ENCODE measurements around the gene EPB41L1.

The EPB41L1 gene

DNA sequence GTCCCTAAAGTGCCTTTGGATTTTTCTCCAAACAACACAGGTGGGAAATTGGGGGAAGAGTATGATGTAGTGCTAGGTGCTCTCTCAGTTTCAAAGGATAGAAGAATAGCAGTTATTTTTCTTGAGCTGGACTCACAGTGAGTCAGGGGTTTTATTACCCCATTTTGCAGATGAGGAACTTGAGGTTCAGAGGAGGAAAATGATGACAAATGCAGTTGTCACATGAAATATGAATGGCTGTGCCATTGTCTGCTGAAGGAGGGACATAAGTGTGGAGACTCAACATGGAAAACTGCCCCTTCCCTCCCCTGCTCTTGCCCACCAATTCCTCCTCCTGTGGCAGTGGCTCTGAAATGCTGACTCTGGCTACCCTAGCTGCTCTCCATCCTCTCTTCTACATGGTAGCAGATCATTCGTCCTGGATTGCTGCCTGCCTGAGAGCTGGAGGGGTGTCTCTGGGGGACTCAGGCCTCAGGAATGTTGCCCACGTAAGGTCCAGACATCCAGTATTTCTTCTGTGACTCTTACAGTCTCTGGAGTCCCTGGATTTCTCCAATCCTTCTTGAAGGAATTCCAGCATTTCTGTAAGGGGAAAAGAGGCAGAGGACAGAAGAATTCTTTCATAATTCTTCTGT is 37.6 kb upstream of the EPB41L1 start:
- no peaks in the 10 kb centered on the region for H3K27me3 ChIP-seq (ENCODE audit: control insufficient read depth, insufficient read depth, low read length)
- H3K4me3 ChIP-seq (ENCODE audit: low read length), result no peak overlapping the region
- no peak overlapping the region for H3K27ac ChIP-seq (ENCODE audit: low read depth, low read length)
- H3K9ac ChIP-seq (ENCODE audit: low read length), result no peak overlapping the region
- H3K36me3 ChIP-seq (ENCODE audit: control insufficient read depth, insufficient read depth, low read length), result no peaks in the 10 kb centered on the region
- H3K4me1 ChIP-seq (ENCODE audit: control insufficient read depth, insufficient read depth, low read length), result no peaks in the 10 kb centered on the region

DNA sequence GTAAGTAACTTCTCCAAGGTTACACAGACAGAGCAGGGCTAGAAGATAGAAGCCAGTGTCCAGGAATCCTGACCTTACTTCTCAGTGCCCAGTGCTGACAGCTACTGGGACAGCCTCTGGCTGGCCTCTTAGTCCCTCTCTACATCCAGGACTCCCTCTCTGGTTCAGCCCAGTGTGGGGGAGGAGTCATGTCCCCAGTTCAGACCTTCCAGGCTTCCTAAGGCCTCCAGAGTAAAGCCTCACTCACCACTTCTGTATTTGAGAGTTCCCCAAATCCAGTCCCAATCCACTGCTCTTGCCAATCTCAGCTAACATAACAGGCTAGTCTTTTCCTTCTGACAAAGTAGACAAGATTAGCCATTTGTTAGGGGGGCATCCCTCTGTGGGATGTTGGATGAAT is 36.9 kb upstream of the EPB41L1 start:
- Histone ChIP-seq H3K9ac (ENCODE audit: low read length) (no peak overlapping the region), H3K27me3 (ENCODE audit: control insufficient read depth, insufficient read depth, low read length) (no peaks in the 10 kb centered on the region), H3K36me3 (ENCODE audit: control insufficient read depth, insufficient read depth, low read length) (no peaks in the 10 kb centered on the region), H3K4me3 (ENCODE audit: low read length) (no peak overlapping the region), H3K4me1 (ENCODE audit: control insufficient read depth, insufficient read depth, low read length) (no peaks in the 10 kb centered on the region), H3K27ac (ENCODE audit: low read depth, low read length) (no peak overlapping the region)

DNA sequence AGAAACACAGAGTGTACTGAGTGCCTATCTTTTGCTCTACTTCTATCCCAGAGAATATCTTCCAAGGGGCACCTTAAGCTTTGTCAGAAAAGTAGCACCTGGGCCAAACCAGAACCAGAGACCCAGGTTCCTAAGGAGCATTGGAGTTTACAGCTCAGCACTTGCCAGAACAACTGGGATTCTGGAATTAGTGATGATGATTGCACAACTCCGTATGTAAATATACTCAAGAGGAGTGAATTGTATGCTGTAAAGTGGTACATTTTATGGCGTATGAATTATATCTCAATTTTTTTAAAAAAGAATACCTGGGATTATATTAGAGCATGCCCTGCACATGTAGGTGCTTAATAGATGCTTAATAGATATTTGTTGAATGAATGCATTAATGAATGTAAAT is 36.2 kb upstream of the EPB41L1 start:
- Histone ChIP-seq H3K27ac (ENCODE audit: low read depth, low read length) (no peak overlapping the region), H3K9ac (ENCODE audit: low read length) (no peak overlapping the region), H3K27me3 (ENCODE audit: control insufficient read depth, insufficient read depth, low read length) (no peaks in the 10 kb centered on the region), H3K4me3 (ENCODE audit: low read length) (no peak overlapping the region), H3K4me1 (ENCODE audit: control insufficient read depth, insufficient read depth, low read length) (no peaks in the 10 kb centered on the region), H3K36me3 (ENCODE audit: control insufficient read depth, insufficient read depth, low read length) (no peaks in the 10 kb centered on the region)

DNA sequence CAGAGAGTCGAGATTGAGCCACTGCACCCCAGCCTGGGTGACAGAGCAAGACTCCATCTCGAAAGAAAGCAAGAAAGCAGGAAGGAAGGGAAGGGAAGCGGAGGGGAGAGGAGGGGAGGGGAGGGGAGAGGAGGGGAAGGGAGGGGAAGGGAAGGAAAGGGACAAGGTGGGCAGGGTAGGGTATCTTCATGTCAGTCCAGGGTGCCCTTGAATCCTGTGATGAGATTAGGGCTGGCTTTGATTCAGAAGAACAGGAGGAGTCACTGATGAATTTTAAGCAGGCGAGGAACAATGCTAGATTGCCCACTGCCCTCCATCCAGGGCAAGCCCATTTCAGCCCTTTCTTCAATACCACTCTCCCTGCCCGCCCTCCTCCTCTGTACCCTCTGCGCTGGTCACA is 35.0 kb upstream of the EPB41L1 start:
- no peak overlapping the region for H3K4me3 ChIP-seq (ENCODE audit: low read length)
- no peaks in the 10 kb centered on the region for H3K27me3 ChIP-seq (ENCODE audit: control insufficient read depth, insufficient read depth, low read length)
- no peak overlapping the region for H3K9ac ChIP-seq (ENCODE audit: low read length)
- H3K4me1 ChIP-seq (ENCODE audit: control insufficient read depth, insufficient read depth, low read length), result no peaks in the 10 kb centered on the region
- no peak overlapping the region for H3K27ac ChIP-seq (ENCODE audit: low read depth, low read length)
- H3K36me3 ChIP-seq (ENCODE audit: control insufficient read depth, insufficient read depth, low read length), result no peaks in the 10 kb centered on the region

DNA sequence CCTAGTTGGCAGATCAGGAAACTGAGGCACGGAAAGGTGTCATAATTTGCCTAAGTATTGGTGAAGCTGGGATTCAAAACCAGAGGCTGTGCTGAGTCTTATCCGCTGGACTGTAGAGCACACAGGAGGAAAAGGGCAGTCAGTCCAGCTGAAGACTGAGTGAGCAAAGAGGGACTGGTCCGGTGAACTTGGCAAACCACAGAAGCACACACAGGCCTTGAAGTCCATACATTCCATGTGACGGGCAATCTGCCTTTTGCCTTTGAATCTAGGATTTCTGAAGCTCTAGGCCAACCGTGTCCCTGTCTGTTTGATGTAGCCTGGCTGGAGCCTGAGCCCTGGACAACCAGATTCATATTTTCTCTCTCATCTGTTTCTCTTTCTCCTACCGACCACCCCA is 34.3 kb upstream of the EPB41L1 start:
- no peak overlapping the region for H3K27ac ChIP-seq (ENCODE audit: low read depth, low read length)
- H3K27me3 ChIP-seq (ENCODE audit: control insufficient read depth, insufficient read depth, low read length), result no peaks in the 10 kb centered on the region
- H3K4me1 ChIP-seq (ENCODE audit: control insufficient read depth, insufficient read depth, low read length), result no peaks in the 10 kb centered on the region
- H3K36me3 ChIP-seq (ENCODE audit: control insufficient read depth, insufficient read depth, low read length), result no peaks in the 10 kb centered on the region
- no peak overlapping the region for H3K4me3 ChIP-seq (ENCODE audit: low read length)
- H3K9ac ChIP-seq (ENCODE audit: low read length), result no peak overlapping the region

DNA sequence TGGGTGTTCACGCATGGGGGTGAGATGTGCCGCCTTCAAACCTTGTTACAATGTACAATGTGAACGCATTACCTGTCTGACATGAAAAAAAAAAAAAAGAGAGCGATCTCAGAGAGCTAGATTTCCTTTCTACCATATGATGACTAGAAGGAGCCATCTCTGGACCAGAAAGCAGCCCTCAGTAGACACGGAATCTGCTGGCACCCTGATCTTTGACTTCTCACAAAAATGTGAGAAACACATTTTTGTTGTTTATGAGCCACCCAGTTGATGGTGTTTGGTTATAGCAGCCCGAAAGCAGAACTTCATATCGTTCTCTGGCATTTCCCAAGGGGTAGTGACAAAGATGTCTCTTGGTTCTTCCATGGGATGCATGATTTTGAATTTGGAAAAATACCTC is 33.5 kb upstream of the EPB41L1 start:
- Histone ChIP-seq H3K9ac (ENCODE audit: low read length) (no peak overlapping the region), H3K36me3 (ENCODE audit: control insufficient read depth, insufficient read depth, low read length) (no peaks in the 10 kb centered on the region), H3K27ac (ENCODE audit: low read depth, low read length) (no peak overlapping the region), H3K4me1 (ENCODE audit: control insufficient read depth, insufficient read depth, low read length) (no peaks in the 10 kb centered on the region), H3K4me3 (ENCODE audit: low read length) (no peak overlapping the region), H3K27me3 (ENCODE audit: control insufficient read depth, insufficient read depth, low read length) (no peaks in the 10 kb centered on the region)

DNA sequence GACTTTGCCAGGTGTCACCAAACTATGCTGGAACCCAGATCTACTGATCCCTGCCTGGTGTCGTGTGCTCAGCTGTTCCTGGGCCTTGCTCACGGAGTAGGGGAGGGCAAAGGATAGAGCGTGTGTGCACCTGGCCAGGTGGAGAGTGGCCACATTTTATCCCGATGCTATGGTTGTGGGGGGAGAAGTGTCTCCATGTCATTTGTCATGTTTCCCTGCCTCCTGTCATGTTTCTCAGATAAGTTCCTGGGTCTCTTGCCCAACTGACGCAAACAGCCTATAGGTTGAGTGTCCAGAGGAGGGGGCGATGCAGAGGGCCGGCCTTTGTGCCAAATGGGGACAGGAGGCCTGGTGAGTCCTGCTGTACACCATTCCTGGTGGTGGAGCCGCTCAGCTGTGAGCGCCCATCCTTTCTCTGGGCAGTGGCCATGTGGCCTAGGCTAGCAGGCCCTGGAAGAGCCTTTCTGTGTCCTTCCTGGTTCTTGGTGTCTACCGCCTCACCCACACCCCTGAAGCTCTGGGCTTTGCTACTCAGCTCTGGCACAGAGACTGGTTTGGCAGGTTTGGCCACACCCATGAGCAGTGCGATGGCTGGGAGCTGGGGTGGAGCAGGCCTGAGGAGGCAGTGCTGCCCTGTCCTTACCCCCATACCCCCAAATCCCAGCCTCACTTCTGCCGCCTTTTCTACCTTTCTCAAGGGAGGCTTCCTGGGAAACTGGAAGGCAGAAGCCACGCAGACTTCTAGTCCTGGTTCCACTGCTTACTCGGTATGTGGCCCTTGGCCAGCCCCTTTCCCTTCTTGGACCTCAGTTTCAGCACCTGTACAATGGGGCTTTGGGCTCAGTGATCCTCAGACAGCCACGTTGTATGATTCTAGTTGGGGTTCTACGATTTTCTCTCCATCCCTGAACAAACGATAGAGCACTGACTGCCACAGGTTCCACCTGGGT is 32.3 kb upstream of the EPB41L1 start:
- no peaks in the 10 kb centered on the region for H3K27me3 ChIP-seq (ENCODE audit: control insufficient read depth, insufficient read depth, low read length)
- no peak overlapping the region for H3K9ac ChIP-seq (ENCODE audit: low read length)
- no peaks in the 10 kb centered on the region for H3K36me3 ChIP-seq (ENCODE audit: control insufficient read depth, insufficient read depth, low read length)
- H3K4me1 ChIP-seq (ENCODE audit: control insufficient read depth, insufficient read depth, low read length), result no peaks in the 10 kb centered on the region
- H3K4me3 ChIP-seq (ENCODE audit: low read length), result no peak overlapping the region
- H3K27ac ChIP-seq (ENCODE audit: low read depth, low read length), result no peak overlapping the region

DNA sequence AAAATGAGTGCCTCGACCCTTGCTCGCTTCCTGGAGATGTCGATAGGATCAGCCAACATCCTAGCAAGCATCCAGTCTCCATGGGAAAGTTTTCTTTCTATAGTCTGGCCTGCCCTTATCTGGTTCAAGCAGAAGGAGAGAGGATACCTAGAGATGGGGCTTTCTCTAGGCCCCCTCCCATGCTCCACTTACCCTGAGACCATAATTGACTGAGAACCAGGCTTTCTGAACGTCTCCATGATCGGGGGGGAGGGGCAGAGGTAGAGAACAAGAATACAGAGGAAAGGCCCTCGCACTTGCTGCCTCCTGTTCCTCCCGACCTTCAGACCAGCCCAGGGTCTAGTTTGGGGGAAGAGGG is 31.6 kb upstream of the EPB41L1 start:
- Histone ChIP-seq H3K9ac (ENCODE audit: low read length) (no peak overlapping the region), H3K36me3 (ENCODE audit: control insufficient read depth, insufficient read depth, low read length) (no peaks in the 10 kb centered on the region), H3K27ac (ENCODE audit: low read depth, low read length) (no peak overlapping the region), H3K4me1 (ENCODE audit: control insufficient read depth, insufficient read depth, low read length) (no peaks in the 10 kb centered on the region), H3K27me3 (ENCODE audit: control insufficient read depth, insufficient read depth, low read length) (no peaks in the 10 kb centered on the region), H3K4me3 (ENCODE audit: low read length) (no peak overlapping the region)

DNA sequence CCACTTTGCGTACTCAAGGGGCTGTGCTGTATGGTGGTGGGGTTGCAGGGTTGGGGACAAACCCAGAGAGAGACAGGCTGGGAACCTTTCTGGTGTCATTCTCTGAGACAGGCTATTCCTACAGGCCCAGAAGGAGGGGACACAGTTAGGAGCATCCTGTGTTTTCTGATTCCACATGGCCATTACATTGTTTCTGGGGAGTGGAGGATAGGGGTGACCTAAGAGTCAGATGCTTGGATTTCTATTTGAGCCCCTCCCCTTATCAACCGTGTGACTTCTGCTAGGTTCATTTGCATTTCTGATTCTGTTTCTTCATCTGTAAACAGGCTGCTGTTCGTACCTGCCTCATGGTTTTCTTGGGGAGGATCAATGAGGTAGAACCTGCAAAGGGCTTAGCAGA is 29.4 kb upstream of the EPB41L1 start:
- H3K36me3 ChIP-seq (ENCODE audit: control insufficient read depth, insufficient read depth, low read length), result no peaks in the 10 kb centered on the region
- no peaks in the 10 kb centered on the region for H3K27me3 ChIP-seq (ENCODE audit: control insufficient read depth, insufficient read depth, low read length)
- no peak overlapping the region for H3K27ac ChIP-seq (ENCODE audit: low read depth, low read length)
- no peak overlapping the region for H3K4me3 ChIP-seq (ENCODE audit: low read length)
- no peaks in the 10 kb centered on the region for H3K4me1 ChIP-seq (ENCODE audit: control insufficient read depth, insufficient read depth, low read length)
- no peak overlapping the region for H3K9ac ChIP-seq (ENCODE audit: low read length)

DNA sequence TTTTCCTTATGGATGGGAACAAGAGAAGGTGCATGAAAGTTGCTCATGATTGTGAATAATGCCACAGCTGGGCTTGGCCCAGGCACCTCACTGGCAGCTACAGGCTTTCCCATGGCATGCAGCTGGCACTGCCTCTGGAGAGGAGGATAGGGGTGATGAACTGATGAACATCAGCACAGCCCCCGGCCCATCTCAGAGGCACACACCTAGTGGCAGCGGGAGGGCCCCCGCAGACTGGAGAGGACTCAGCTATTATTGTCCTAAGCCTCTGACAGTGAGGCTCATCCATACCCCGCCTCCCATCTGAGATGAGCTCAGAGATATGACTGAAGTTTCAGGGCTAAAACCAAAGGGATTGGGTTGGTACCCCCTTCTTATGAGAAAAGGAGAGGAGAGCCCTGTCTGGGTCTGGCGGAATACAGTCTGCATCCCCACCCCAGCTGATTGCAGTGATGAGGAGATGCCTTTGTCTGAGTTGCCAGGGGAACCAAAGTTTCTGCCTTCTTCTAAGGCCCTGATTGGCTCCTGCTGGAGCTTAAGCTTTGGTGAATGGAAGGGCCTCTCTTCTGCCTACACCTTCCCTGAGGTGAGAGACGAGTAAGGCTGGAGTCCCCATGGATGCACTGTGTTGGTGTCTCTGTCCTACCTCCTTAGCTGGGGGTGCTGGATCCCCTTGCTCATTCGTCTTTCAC is 27.6 kb upstream of the EPB41L1 start:
- Histone ChIP-seq H3K9ac (ENCODE audit: low read length) (no peak overlapping the region), H3K4me3 (ENCODE audit: low read length) (no peak overlapping the region), H3K27ac (ENCODE audit: low read depth, low read length) (no peak overlapping the region)

DNA sequence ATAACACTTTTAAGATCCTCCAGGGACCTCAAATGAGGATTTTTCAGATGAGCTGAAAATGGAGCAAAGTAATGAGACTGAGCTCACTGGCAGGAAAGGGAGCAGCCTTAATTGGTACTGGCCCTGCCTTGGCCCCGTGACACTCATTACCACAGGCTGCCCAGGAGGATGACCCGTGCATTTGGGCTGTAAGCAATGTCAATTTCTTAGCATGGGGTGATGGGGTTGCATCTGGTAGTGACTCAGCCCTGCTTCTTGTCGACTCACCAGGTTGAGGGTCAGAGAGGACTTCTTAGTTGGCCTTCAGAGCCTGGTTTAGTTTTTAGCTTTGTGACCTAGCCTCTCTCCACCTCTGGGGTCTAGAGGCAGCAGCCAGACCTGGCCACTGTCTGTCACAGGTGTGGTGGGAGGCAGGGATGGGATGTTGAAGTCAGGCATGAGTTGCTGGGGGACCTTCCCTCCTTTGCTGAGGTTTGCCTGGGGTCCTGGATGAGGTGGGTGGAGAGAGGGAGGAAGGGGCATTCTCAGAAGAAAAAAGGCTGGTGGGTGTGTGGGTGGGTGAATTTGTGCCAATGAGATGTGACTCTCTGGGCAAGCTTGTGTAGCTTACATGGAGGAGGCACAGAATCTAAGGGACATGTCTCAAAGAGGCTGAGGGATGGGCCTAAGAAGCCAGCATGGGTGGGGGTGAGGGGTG is 25.9 kb upstream of the EPB41L1 start:
- Histone ChIP-seq H3K27ac (ENCODE audit: low read depth, low read length) (no peak overlapping the region), H3K27me3 (ENCODE audit: control insufficient read depth, insufficient read depth, low read length) (no peaks in the 10 kb centered on the region), H3K4me1 (ENCODE audit: control insufficient read depth, insufficient read depth, low read length) (no peaks in the 10 kb centered on the region), H3K36me3 (ENCODE audit: control insufficient read depth, insufficient read depth, low read length) (no peaks in the 10 kb centered on the region), H3K4me3 (ENCODE audit: low read length) (no peak overlapping the region), H3K9ac (ENCODE audit: low read length) (no peak overlapping the region)

More for the DNA sequence above, 27.6 kb upstream of the EPB41L1 start:
- H3K4me1 ChIP-seq (ENCODE audit: control insufficient read depth, insufficient read depth, low read length), result no peaks in the 10 kb centered on the region
- H3K36me3 ChIP-seq (ENCODE audit: control insufficient read depth, insufficient read depth, low read length), result no peaks in the 10 kb centered on the region
- H3K27me3 ChIP-seq (ENCODE audit: control insufficient read depth, insufficient read depth, low read length), result no peaks in the 10 kb centered on the region

DNA sequence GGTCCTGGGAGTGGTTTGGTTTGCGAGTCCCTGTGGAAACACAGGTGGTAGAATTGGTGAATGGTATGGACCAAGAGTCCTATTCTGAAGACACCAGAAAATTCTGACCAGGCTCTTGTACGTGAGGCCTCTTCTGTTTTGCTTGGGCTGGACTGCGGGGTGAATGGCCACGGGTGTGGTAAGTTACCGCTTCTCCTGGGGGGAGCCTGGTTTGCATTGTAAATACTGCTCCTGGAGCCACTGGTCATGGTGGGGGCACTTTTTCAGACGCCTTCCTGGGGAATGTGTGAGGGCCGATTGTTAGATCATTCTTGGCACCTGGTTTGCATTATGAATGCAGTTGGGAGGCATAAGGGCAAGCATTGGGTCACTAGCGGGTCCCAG is 25.4 kb upstream of the EPB41L1 start:
- no peak overlapping the region for H3K27ac ChIP-seq (ENCODE audit: low read depth, low read length)
- H3K9ac ChIP-seq (ENCODE audit: low read length), result no peak overlapping the region
- no peaks in the 10 kb centered on the region for H3K36me3 ChIP-seq (ENCODE audit: control insufficient read depth, insufficient read depth, low read length)

More for the DNA sequence above, 25.4 kb upstream of the EPB41L1 start:
- no peaks in the 10 kb centered on the region for H3K4me1 ChIP-seq (ENCODE audit: control insufficient read depth, insufficient read depth, low read length)
- no peaks in the 10 kb centered on the region for H3K27me3 ChIP-seq (ENCODE audit: control insufficient read depth, insufficient read depth, low read length)
- H3K4me3 ChIP-seq (ENCODE audit: low read length), result no peak overlapping the region
